Peyer's patch (tissue), 4 donors: ENCODE results near the gene LMTK3. TPM values are rescaled to one million over a fixed set of nuclear protein-coding genes. Genes with fewer than 3 reads are reported as not detected.

Experiments
- DNase-seq, 3 donors: peaks; one replicate each; pipeline ENCODE4 v3.0.0-alpha.2; 2017 to 2019
- H3K27ac ChIP-seq, 4 donors: fragments of 200-600 bp; sonication (generic); one replicate each; pipeline ENCODE4 v1.5.1; 2016 to 2019
- H3K27me3 ChIP-seq, 2 donors: fragments of 200-600 bp; sonication (generic); one replicate each; pipeline ENCODE4 v1.5.1; 2019
- H3K36me3 ChIP-seq, 3 donors: fragments of 200-600 bp; sonication (generic); one replicate each; pipeline ENCODE4 v1.5.1; 2016 to 2019
- H3K4me1 ChIP-seq, 4 donors: fragments of 200-600 bp; sonication (generic); one replicate each; pipeline ENCODE4 v1.5.1; 2016 to 2019
- H3K4me3 ChIP-seq, 4 donors: fragments of 200-600 bp; sonication (generic); 1 replicate in 3 of 4; 2 replicates in 1 of 4; pipeline ENCODE4 v1.5.1; 2016 to 2019; ENCODE audit warnings: mild to moderate bottlenecking in 1 of 4
- H3K9me3 ChIP-seq, 4 donors: fragments of 200-600 bp; sonication (generic); one replicate each; pipeline ENCODE4 v1.5.1; 2016 to 2019; ENCODE audit warnings: mild to moderate bottlenecking in 1 of 4
- CTCF ChIP-seq, 6 experiments: fragments of 450-650 bp in 4 of 6; fragments of 200-600 bp in 2 of 6; sonication (generic) in 1 of 6; IDR thresholded peaks; one replicate each; pipeline ENCODE4 v1.5.1; 2017 to 2019; ENCODE audit warnings: antibody characterized with exemption in 6 of 6, mild to moderate bottlenecking in 3 of 6, moderate library complexity in 1 of 6
- POLR2A ChIP-seq, 2 donors: fragments of 450-650 bp; IDR thresholded peaks; one replicate each; pipeline ENCODE4 v1.5.1; 2017; ENCODE audit warnings: antibody characterized with exemption in 2 of 2, mild to moderate bottlenecking in 2 of 2, moderate library complexity in 2 of 2
- total RNA-seq, 4 donors: library from RNA; depleted of rRNA; stranded (reverse); fragments of >200 nt; gene quantifications; one replicate each; pipeline ENCODE4 v1.1.0, GENCODE V29; 2016

LMTK3 gene
- total RNA-seq, 4 donors from 2014 or later = 8.2 to 17.6 (median 12.8) TPM

DNA sequence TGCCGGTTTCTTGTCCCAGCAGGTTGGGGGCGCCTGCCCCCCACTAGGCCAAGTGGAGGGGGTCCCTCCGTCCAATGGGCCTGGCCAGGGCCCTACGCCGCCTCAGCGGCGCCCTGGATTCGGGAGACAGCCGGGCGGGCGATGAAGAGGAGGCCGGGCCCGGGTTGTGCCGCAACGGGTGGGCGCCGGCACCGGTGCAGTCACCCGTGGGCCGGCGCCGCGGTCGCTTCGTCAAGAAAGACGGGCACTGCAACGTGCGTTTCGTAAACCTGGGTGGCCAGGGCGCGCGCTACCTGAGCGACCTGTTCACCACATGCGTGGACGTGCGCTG, 50.0 kb downstream of the LMTK3 start:
- H3K27me3 ChIP-seq = no peaks in the 10 kb centered on the region
- TF ChIP-seq POLR2A (IDR thresholded peaks at IDR 0.05) (no peak), CTCF (IDR thresholded peaks at IDR 0.05) (no peak)
- peaks cover 0 to 3% (median 0%) of the 10 kb centered on the region in 3 donors for H3K36me3 ChIP-seq

GRCh38 chr19:48458016-48458415, 53.6 kb downstream of the LMTK3 start:
- Histone ChIP-seq H3K27ac (no peak overlapping the region), H3K27me3 (no peaks in the 10 kb centered on the region), H3K4me1 (no peaks in the 10 kb centered on the region), H3K4me3 (no peak overlapping the region), H3K9me3 (no peaks in the 10 kb centered on the region), H3K36me3 (peaks cover 0 to 29% (median 0%) of the 10 kb centered on the region in 3 donors)
- no peak for DNase-seq
- no peak for TF ChIP-seq POLR2A (IDR thresholded peaks at IDR 0.05)
- TF ChIP-seq CTCF (IDR thresholded peaks at IDR 0.05) = no peak

More for the DNA sequence above, 50.0 kb downstream of the LMTK3 start:
- Histone ChIP-seq H3K9me3 (no peaks in the 10 kb centered on the region), H3K27ac (no peak overlapping the region), H3K4me1 (no peaks in the 10 kb centered on the region), H3K4me3 (no peak overlapping the region)
- no peak for DNase-seq

DNA sequence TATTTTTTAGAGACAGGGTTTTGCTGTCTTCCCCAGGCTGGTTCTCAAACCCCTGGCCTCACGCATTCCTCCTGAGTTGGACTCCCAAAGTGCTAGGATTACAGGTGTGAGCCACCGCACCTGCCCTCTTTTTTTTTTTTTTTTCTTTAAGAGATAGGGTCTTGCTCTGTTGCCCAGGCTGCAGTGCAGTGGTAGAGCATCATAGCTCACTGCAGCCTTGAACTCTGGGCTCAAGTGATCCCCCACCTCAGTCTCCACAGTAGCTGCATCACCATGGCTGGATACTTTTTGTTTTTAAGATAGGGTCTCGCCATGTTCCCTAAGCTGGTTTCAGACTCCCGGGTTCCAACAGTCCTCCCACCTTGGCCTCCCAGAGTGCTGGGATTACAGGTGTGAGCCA, 54.8 kb downstream of the LMTK3 start:
- H3K36me3 ChIP-seq = peaks cover 0 to 41% (median 0%) of the 10 kb centered on the region in 3 donors
- no peaks in the 10 kb centered on the region for H3K27me3 ChIP-seq
- DNase-seq = no peak
- no peak overlapping the region for H3K4me3 ChIP-seq
- no peak for TF ChIP-seq POLR2A (IDR thresholded peaks at IDR 0.05)
- no peak for TF ChIP-seq CTCF (IDR thresholded peaks at IDR 0.05)
- H3K9me3 ChIP-seq = no peaks in the 10 kb centered on the region
- H3K27ac ChIP-seq = no peak overlapping the region
- H3K4me1 ChIP-seq = no peaks in the 10 kb centered on the region

GRCh38 chr19:48455908-48456562, 55.6 kb downstream of the LMTK3 start:
- H3K27me3 ChIP-seq = no peaks in the 10 kb centered on the region
- H3K4me1 ChIP-seq = no peaks in the 10 kb centered on the region
- no peak for TF ChIP-seq POLR2A (IDR thresholded peaks at IDR 0.05)
- H3K27ac ChIP-seq = no peak overlapping the region
- H3K36me3 ChIP-seq = peaks cover 0 to 49% (median 0%) of the 10 kb centered on the region in 3 donors
- no peak overlapping the region for H3K4me3 ChIP-seq
- DNase-seq = no peak
- no peaks in the 10 kb centered on the region for H3K9me3 ChIP-seq

DNA sequence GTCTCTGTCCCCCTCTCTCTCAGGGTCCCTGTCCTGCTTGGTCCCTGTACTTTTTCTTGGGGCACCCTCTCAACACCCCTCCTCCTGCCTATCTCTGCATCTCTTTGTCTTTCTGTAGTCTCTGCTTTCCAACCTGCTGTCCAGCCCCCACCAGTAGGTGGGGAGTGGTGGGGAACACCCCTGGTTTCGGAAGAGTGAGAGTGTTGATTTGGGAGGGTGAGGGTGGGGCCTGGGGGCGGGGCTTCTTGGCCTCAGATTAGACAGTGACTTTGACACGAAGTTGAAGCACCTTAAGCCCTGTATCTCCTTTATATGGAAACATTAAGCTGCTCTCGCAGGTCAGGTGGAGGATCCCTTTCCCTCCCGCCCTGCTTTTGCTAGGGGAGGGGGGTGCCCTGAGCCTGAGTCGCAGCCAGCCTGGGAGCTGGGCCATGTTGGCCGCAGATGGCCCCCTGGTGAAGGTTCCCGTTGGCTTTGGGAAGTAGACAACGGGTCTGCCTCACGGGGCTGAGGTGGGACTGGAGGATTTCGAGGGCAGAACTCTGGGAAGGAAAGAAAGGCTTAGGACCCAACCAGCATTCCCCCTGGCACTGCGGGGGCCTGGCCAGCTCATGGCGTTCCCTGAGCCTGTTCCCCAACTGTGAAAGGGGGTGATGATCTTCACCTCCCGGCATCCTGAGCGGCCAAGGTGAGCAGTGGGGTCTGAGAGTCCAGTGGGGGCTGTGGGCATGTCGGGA, 56.3 kb downstream of the LMTK3 start, which contains the start of gene KCNJ14:
KCNJ14 (plus strand) TSS at position 404 of the 737 bp plus-strand sequence. CDS start 6,151 bp downstream, outside the sequence.
- no peaks in the 10 kb centered on the region for H3K9me3 ChIP-seq
- no peak for DNase-seq
- no peak within 1 kb of the TSS for H3K27ac ChIP-seq
- H3K4me3 ChIP-seq = no peak within 1 kb of the TSS
- H3K4me1 ChIP-seq = no peaks in the 10 kb centered on the region
- H3K36me3 ChIP-seq = peaks cover 0 to 56% (median 0%) of the 10 kb centered on the region in 3 donors
- TF ChIP-seq CTCF (IDR thresholded peaks at IDR 0.05) (no peak), POLR2A (IDR thresholded peaks at IDR 0.05) (no peak)
- no peaks in the 10 kb centered on the region for H3K27me3 ChIP-seq

- TF ChIP-seq CTCF (IDR thresholded peaks at IDR 0.05) = no peak
- TF ChIP-seq POLR2A (IDR thresholded peaks at IDR 0.05) = no peak
- DNase-seq = no peak
- Histone ChIP-seq H3K36me3 (peaks cover 0 to 66% (median 0%) of the 10 kb centered on the region in 3 donors), H3K9me3 (no peaks in the 10 kb centered on the region), H3K27me3 (no peaks in the 10 kb centered on the region), H3K27ac (no peak overlapping the region), H3K4me1 (no peaks in the 10 kb centered on the region), H3K4me3 (no peak overlapping the region)
Observed at GRCh38 chr19:48454150-48454730, 57.4 kb downstream of the LMTK3 start.
